Adrenal gland (tissue), 12 donors: ENCODE results near the gene IARS2. TPM values are rescaled to one million over a fixed set of nuclear protein-coding genes. Genes with fewer than 3 reads are reported as not detected.
"Not testable (repeated sequence)": the region's sequence is repeated elsewhere in the genome, so short reads cannot be mapped to it uniquely, and the experiment has no call there.

Source experiments
- DNase-seq, 7 donors: peaks; one replicate each; pipeline ENCODE4 v3.0.0-alpha.2; 2019 to 2020
- H3K27ac ChIP-seq, 5 donors: fragments of 200-600 bp; sonication (generic) in 4 of 5; 1 replicate in 3 of 5; 2 replicates in 2 of 5; pipeline versions ENCODE4 v1.5.1 to v1.8.0; 2016 to 2020; ENCODE audit warnings: mild to moderate bottlenecking in 1 of 5
- H3K27me3 ChIP-seq: fragments of 200-600 bp; 2 replicates; pipeline ENCODE4 v1.8.0; 2021
- H3K36me3 ChIP-seq, 2 donors: fragments of 200-600 bp; replicated peaks in 1 of 2; 1 replicate in 1 of 2; 2 replicates in 1 of 2; pipeline versions ENCODE4 v1.5.1 to v1.8.0; 2018 to 2022
- H3K4me1 ChIP-seq, 2 donors: fragments of 200-600 bp; replicated peaks in 1 of 2; 1 replicate in 1 of 2; 2 replicates in 1 of 2; pipeline versions ENCODE4 v1.5.1 to v1.8.0; 2018 to 2021
- H3K4me3 ChIP-seq, 4 donors: fragments of 200-600 bp; sonication (generic) in 3 of 4; one replicate each; pipeline ENCODE4 v1.5.1; 2016 to 2018
- H3K9me3 ChIP-seq, 3 donors: fragments of 200-600 bp; sonication (generic) in 1 of 3; replicated peaks in 1 of 3; 1 replicate in 2 of 3; 2 replicates in 1 of 3; pipeline versions ENCODE4 v1.5.1 to v1.8.0; 2016 to 2021
- POLR2A ChIP-seq, 2 donors: fragments of 450-650 bp; IDR thresholded peaks; one replicate each; pipeline ENCODE4 v1.6.1; 2017; ENCODE audit warnings: antibody characterized with exemption in 2 of 2, mild to moderate bottlenecking in 2 of 2, moderate library complexity in 1 of 2
- WGBS, 4 donors: extraction: QIAGEN DNeasy Blood & Tissue Kit in 2 of 4; methylation state at CpG; one replicate each; pipeline versions ENCODE4 v1.1.5 to v1.1.7; 2013 to 2017; 5-methylcytosine and 5-hydroxymethylcytosine counted together
- intact Hi-C, 2 donors: fragments of 100-400 bp; cut with DNase I; formaldehyde crosslinking; loops; one replicate each; pipeline versions ENCODE4 v1.14.1 to v1.15.0; 2022 to 2023
- polyA plus RNA-seq, 3 donors: library from polyadenylated mRNA; stranded (reverse); fragments of 200-250 nt in 2 of 3; fragments of 350-450 nt in 1 of 3; fragmentation: Illumina TruSeq in 1 of 3; extraction: RNeasy Lipid Tissue Mini Kit (QIAGEN cat#74804) in 1 of 3; gene quantifications; one replicate each; pipeline ENCODE4 v1.2.3, GENCODE V29; 2013 to 2014
- total RNA-seq, 9 donors: library from RNA; depleted of rRNA in 4 of 9; stranded (reverse); fragments of >200 nt in 4 of 9; fragments of 120-200 nt in 1 of 9; fragmentation: NEBNext Ultra II Directional in 1 of 9; extraction: Animal tissue kit (Norgen Biotek cat#: 25700) in 1 of 9; gene quantifications; one replicate each; pipeline versions ENCODE4 v1.1.0 to v1.2.4, GENCODE V29; 2013 to 2023
- TF ChIP-seq, protein P1 (sequence below), 6 experiments: fragments of 450-650 bp in 4 of 6; fragments of 200-600 bp in 2 of 6; sonication (generic) in 1 of 6; IDR thresholded peaks; 1 replicate in 5 of 6; 2 replicates in 1 of 6; pipeline versions ENCODE4 v1.5.1 to v1.8.0; 2016 to 2021; ENCODE audit warnings: antibody characterized with exemption in 6 of 6, mild to moderate bottlenecking in 2 of 6, moderate library complexity in 1 of 6
- donor health status: healthy with polysubstance abuse.
- donor health status: Bipolar disorder and iron deficiency.
- donor health status: DM: yes; HTN: yes; CAD: no.
- donor health status: DM: no; HTN: no; CAD: no.
- donor health status: DM: no; HTN: no; CAD: no.
- donor health status: DM: yes; HTN: yes; CAD: no.

Gene IARS2
- total and polyA plus RNA-seq, 12 donors, result 11.8 to 133 (median 89.9) TPM

DNA sequence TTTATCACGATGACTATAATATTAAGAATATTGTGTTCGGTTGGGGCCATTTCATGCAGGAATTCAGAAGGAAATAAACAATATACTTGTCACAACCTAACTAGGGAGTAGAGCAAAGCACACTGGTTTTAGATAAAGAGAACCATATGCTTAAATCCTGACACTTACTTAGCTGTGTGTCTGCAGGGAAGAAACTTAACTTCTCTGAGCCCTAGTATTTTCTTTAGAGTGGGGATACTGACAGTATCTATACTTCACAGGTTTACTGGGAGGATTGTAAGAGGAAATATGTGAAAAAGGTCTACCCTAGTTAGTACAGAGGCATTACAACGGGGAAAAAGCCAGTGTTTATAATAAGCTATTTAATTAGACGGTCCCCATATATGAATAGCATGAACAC is 72.9 kb downstream of the IARS2 start:
- WGBS, 4 donors, result 77 to 83% (median 80%) methylated on average over 4 of the region's 4 CpGs
- Histone ChIP-seq H3K27ac (no peak overlapping the region), H3K36me3 (peaks cover 0 to 44% of the 10 kb centered on the region in 2 donors)

GRCh38 chr1:220169887-220170286 is 76.0 kb downstream of the IARS2 start:
- H3K27me3 ChIP-seq, intact Hi-C loops, DNase-seq, H3K27ac ChIP-seq, H3K4me3 ChIP-seq, H3K9me3 ChIP-seq, H3K4me1 ChIP-seq: not testable (repeated sequence)
- peaks cover 0 to 45% of the 10 kb centered on the region in 2 donors for H3K36me3 ChIP-seq
- 94 to 100% (median 96%) methylated on average over 4 of the region's 4 CpGs for WGBS, 4 donors

More for the DNA sequence above, 72.9 kb downstream of the IARS2 start:
- Histone ChIP-seq H3K27me3 (no peaks in the 10 kb centered on the region), H3K9me3 (no peaks in the 10 kb centered on the region), H3K4me3 (no peak overlapping the region), H3K4me1 (no peaks in the 10 kb centered on the region)
- DNase-seq, result no peak
- TF ChIP-seq POLR2A (IDR thresholded peaks at IDR 0.05), result no peak
- intact Hi-C loops, result no loop called here

DNA sequence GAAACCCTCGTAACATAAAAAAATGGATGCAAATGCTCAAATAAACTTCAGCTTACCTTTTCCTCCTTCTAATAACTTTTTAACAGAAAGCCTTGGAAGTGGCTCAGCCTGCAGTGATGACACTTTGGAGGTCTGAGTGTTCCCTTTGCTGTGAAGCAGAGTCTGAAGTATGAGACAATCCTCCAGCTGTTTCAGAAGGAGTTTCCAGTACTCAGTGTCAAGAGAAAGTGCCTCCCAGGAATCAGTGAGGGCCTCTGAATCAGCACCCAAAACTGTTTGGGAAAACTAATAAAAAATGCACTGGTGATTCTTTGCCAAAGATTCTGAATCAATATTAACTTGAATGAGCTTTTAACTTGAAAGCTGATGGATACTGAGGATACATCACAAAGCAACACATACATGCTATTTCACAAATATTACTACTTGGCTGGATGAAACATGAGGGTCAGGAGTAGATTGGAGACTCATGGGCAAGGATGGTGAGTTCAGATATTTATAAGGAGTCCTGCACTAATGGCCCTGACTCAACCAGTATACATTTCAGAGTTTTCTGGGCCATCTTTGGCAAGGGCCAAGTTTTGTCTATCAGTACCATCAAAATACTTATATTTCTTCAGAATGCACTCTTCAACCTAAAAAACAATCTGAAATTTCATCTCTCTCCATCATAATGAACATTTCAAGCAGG is 77.0 kb downstream of the IARS2 start:
- Histone ChIP-seq H3K36me3 (peaks cover 0 to 41% of the 10 kb centered on the region in 2 donors), H3K4me1 (no peaks in the 10 kb centered on the region), H3K27ac (no peak overlapping the region), H3K27me3 (no peaks in the 10 kb centered on the region), H3K9me3 (no peaks in the 10 kb centered on the region), H3K4me3 (no peak overlapping the region)
- no peak for DNase-seq
- WGBS, 4 donors, result 91 to 100% (median 94%) methylated on average over 1 of the region's 1 CpG
- intact Hi-C loops, result no loop called here
- TF ChIP-seq, protein P1, sequence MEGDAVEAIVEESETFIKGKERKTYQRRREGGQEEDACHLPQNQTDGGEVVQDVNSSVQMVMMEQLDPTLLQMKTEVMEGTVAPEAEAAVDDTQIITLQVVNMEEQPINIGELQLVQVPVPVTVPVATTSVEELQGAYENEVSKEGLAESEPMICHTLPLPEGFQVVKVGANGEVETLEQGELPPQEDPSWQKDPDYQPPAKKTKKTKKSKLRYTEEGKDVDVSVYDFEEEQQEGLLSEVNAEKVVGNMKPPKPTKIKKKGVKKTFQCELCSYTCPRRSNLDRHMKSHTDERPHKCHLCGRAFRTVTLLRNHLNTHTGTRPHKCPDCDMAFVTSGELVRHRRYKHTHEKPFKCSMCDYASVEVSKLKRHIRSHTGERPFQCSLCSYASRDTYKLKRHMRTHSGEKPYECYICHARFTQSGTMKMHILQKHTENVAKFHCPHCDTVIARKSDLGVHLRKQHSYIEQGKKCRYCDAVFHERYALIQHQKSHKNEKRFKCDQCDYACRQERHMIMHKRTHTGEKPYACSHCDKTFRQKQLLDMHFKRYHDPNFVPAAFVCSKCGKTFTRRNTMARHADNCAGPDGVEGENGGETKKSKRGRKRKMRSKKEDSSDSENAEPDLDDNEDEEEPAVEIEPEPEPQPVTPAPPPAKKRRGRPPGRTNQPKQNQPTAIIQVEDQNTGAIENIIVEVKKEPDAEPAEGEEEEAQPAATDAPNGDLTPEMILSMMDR (IDR thresholded peaks at IDR 0.05), result no peak
- no peak for TF ChIP-seq POLR2A (IDR thresholded peaks at IDR 0.05)

- DNase-seq, result no peak
- H3K27me3 ChIP-seq, result no peaks in the 10 kb centered on the region
- H3K4me1 ChIP-seq, result no peaks in the 10 kb centered on the region
- intact Hi-C loops, result no loop called here
- WGBS, 4 donors, result 100% methylated on average over 1 of the region's 1 CpG; no CpG with 5 or more reads in 1 of the 4 donors
- no peak overlapping the region for H3K27ac ChIP-seq
- TF ChIP-seq, protein P1 (IDR thresholded peaks at IDR 0.05), result no peak
- no peak for TF ChIP-seq POLR2A (IDR thresholded peaks at IDR 0.05)
- peaks cover 0 to 4% of the 10 kb centered on the region in 2 donors for H3K36me3 ChIP-seq
- H3K9me3 ChIP-seq, result no peaks in the 10 kb centered on the region
- no peak overlapping the region for H3K4me3 ChIP-seq
Measured at GRCh38 chr1:220176540-220176939, 82.6 kb downstream of the IARS2 start.

DNA sequence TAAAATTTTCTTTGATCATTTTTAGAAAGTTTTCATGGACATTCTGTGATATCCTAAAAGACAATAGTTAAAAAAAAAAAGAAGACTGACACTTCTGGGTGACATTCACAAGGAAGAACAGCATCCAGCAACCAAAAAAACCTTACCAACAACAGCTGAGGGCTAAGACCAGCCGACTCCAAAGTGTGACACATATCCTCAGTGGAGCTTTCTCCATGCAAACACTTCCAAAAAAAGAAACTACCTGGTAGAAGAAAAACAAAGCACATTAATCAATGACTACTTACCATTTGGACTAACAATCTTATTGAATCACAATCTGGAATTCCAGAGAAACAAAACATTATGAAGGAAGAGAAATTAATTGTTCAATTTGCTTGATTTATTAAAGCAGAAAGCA is 88.2 kb downstream of the IARS2 start:
- Histone ChIP-seq H3K36me3 (no peaks in the 10 kb centered on the region), H3K4me3 (no peak overlapping the region), H3K9me3 (no peaks in the 10 kb centered on the region), H3K27ac (no peak overlapping the region), H3K27me3 (no peaks in the 10 kb centered on the region), H3K4me1 (no peaks in the 10 kb centered on the region)
- TF ChIP-seq, protein P1 (IDR thresholded peaks at IDR 0.05), result no peak
- TF ChIP-seq POLR2A (IDR thresholded peaks at IDR 0.05), result no peak
- DNase-seq, result no peak
- intact Hi-C loops, result no loop called here
- WGBS, 4 donors, result 56 to 64% (median 61%) methylated on average over 1 of the region's 1 CpG
